Measurements from ENCODE around the gene PMS2.

Gene PMS2, protein sequence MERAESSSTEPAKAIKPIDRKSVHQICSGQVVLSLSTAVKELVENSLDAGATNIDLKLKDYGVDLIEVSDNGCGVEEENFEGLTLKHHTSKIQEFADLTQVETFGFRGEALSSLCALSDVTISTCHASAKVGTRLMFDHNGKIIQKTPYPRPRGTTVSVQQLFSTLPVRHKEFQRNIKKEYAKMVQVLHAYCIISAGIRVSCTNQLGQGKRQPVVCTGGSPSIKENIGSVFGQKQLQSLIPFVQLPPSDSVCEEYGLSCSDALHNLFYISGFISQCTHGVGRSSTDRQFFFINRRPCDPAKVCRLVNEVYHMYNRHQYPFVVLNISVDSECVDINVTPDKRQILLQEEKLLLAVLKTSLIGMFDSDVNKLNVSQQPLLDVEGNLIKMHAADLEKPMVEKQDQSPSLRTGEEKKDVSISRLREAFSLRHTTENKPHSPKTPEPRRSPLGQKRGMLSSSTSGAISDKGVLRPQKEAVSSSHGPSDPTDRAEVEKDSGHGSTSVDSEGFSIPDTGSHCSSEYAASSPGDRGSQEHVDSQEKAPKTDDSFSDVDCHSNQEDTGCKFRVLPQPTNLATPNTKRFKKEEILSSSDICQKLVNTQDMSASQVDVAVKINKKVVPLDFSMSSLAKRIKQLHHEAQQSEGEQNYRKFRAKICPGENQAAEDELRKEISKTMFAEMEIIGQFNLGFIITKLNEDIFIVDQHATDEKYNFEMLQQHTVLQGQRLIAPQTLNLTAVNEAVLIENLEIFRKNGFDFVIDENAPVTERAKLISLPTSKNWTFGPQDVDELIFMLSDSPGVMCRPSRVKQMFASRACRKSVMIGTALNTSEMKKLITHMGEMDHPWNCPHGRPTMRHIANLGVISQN

GRCh38 chr7:6008668-6009611, at the start of gene PMS2, which contains the start of gene AIMP2:
PMS2 (minus strand) TSS chr7:6009049; CDS start chr7:6009019, 30 bp downstream.
AIMP2 (plus strand) TSS chr7:6009272; CDS start chr7:6009364, 92 bp downstream.
- H4K20me1 ChIP-seq (ENCODE audit: insufficient read depth, low read length, poor library complexity, severe bottlenecking) = no peaks in the 10 kb centered on the region
- peaks cover 52% of the 10 kb centered on the region for H3K79me2 ChIP-seq (ENCODE audit: insufficient read depth, low read length)
- H3K4me1 ChIP-seq (ENCODE audit: insufficient read depth, low read length, poor library complexity, severe bottlenecking) = peaks cover 15% of the 10 kb centered on the region
- H2AFZ ChIP-seq (ENCODE audit: low read length) = peak within 1 kb of the TSS; percentile 91
- H3K4me2 ChIP-seq (ENCODE audit: low read depth, low read length, poor library complexity, severe bottlenecking) = peak within 1 kb of the TSS; percentile 91
- no peaks in the 10 kb centered on the region for H3K9me2 ChIP-seq (replicated peaks; ENCODE audit: low read depth, low read length)
- peak within 1 kb of the TSS; percentile 90 for H3K9ac ChIP-seq (ENCODE audit: low read depth, low read length, poor library complexity, severe bottlenecking)
- no peaks in the 10 kb centered on the region for H3K9me3 ChIP-seq (ENCODE audit: insufficient read depth, low read depth, low read length)
- no peaks in the 10 kb centered on the region for H3K27me3 ChIP-seq (ENCODE audit: insufficient read depth, low read length, poor library complexity, severe bottlenecking)
- H3K4me3 ChIP-seq (ENCODE audit: low read length, poor library complexity, severe bottlenecking) = peak within 1 kb of the TSS; percentile 91
- no peaks in the 10 kb centered on the region for H3F3A ChIP-seq (ENCODE audit: low read depth)
- no peaks in the 10 kb centered on the region for H3K36me3 ChIP-seq (ENCODE audit: insufficient read depth, low read length)
- TF ChIP-seq CTCF (conservative IDR thresholded peaks at IDR 0.05; ENCODE audit: low read length) (peak; percentile 31), EZH2phosphoT487 (IDR thresholded peaks at IDR 0.05; ENCODE audit: borderline replicate concordance) (no peak)

GRCh38 chr7:6057316-6058129, 48.7 kb upstream of the PMS2 start:
- H3K4me3 ChIP-seq (ENCODE audit: low read length, poor library complexity, severe bottlenecking) = peak overlapping the region; percentile 88
- H3K9ac ChIP-seq (ENCODE audit: low read depth, low read length, poor library complexity, severe bottlenecking) = peak overlapping the region; percentile 86
- no peaks in the 10 kb centered on the region for H3K9me3 ChIP-seq (ENCODE audit: insufficient read depth, low read depth, low read length)

More at GRCh38 chr7:6057316-6058129, 48.7 kb upstream of the PMS2 start:
- peaks cover 23% of the 10 kb centered on the region for H3K4me1 ChIP-seq (ENCODE audit: insufficient read depth, low read length, poor library complexity, severe bottlenecking)
- TF ChIP-seq EZH2phosphoT487 (IDR thresholded peaks at IDR 0.05; ENCODE audit: borderline replicate concordance) (no peak), CTCF (conservative IDR thresholded peaks at IDR 0.05; ENCODE audit: low read length) (no peak)
- H4K20me1 ChIP-seq (ENCODE audit: insufficient read depth, low read length, poor library complexity, severe bottlenecking) = peaks cover 43% of the 10 kb centered on the region
- H3K36me3 ChIP-seq (ENCODE audit: insufficient read depth, low read length) = peaks cover 13% of the 10 kb centered on the region; the same call in 1 of the 2 replicates
- no peaks in the 10 kb centered on the region for H3K27me3 ChIP-seq (ENCODE audit: insufficient read depth, low read length, poor library complexity, severe bottlenecking)
- H2AFZ ChIP-seq (ENCODE audit: low read length) = no peak overlapping the region
- peaks cover 58% of the 10 kb centered on the region for H3K79me2 ChIP-seq (ENCODE audit: insufficient read depth, low read length)
- H3F3A ChIP-seq (ENCODE audit: low read depth) = no peaks in the 10 kb centered on the region
- H3K9me2 ChIP-seq (replicated peaks; ENCODE audit: low read depth, low read length) = no peaks in the 10 kb centered on the region
- H3K4me2 ChIP-seq (ENCODE audit: low read depth, low read length, poor library complexity, severe bottlenecking) = peak overlapping the region; percentile 87

Measured in Loucy (cell line).